Natural killer cell (primary cell): ENCODE results near the gene OBSCN. TPM values are rescaled to one million over a fixed set of nuclear protein-coding genes. Genes with fewer than 3 reads are reported as not detected.

Source experiments
- ATAC-seq, 3 donors: fragments of 150-1000 bp in 2 of 3; fragments of 200-7000 bp in 1 of 3; cut with Tn5 transposase; 1 replicate in 1 of 3; 2 replicates in 2 of 3; pipeline ENCODE4 v1.10.0; 2021; ENCODE audit warnings: mild to moderate bottlenecking in 2 of 3, moderate library complexity in 2 of 3
- DNase-seq, 2 donors: peaks; one replicate each; pipeline versions ENCODE4 v3.0.0 to v3.0.0-alpha.2; 2013 to 2021; ENCODE audit warnings: mixed read lengths in 1 of 2
- H3K27ac ChIP-seq: one replicate; pipeline ENCODE4 v1.5.1; 2013; ENCODE audit warnings: mild to moderate bottlenecking, low read length
- H3K27me3 ChIP-seq: one replicate; pipeline ENCODE4 v1.6.1; 2013; ENCODE audit warnings: low read length; ENCODE audit not compliant: control insufficient read depth, insufficient read depth
- H3K36me3 ChIP-seq: one replicate; pipeline ENCODE4 v1.6.1; 2013; ENCODE audit warnings: low read length; ENCODE audit not compliant: control insufficient read depth, insufficient read depth
- H3K4me1 ChIP-seq: one replicate; pipeline ENCODE4 v1.6.1; 2013; ENCODE audit warnings: low read length; ENCODE audit not compliant: control insufficient read depth, insufficient read depth
- H3K4me3 ChIP-seq: one replicate; pipeline ENCODE4 v1.5.1; 2013; ENCODE audit warnings: low read length
- H3K9me3 ChIP-seq: one replicate; pipeline ENCODE4 v1.6.1; 2013; ENCODE audit warnings: low read length; ENCODE audit not compliant: control insufficient read depth, insufficient read depth
- H3K27ac Mint-ChIP-seq, 2 donors: one replicate each; pipeline ENCODE4 v1.8.0; 2022; ENCODE audit warnings: mild to moderate bottlenecking in 2 of 2, mixed read lengths in 2 of 2, moderate library complexity in 1 of 2
- H3K27me3 Mint-ChIP-seq, 2 donors: one replicate each; pipeline ENCODE4 v1.8.0; 2022; ENCODE audit warnings: low read depth in 2 of 2, mixed read lengths in 2 of 2
- H3K36me3 Mint-ChIP-seq: one replicate; pipeline ENCODE4 v1.8.0; 2022; ENCODE audit warnings: mixed read lengths
- H3K4me1 Mint-ChIP-seq, 2 donors: one replicate each; pipeline ENCODE4 v1.8.0; 2022; ENCODE audit warnings: mixed read lengths in 2 of 2
- H3K4me3 Mint-ChIP-seq: one replicate; pipeline ENCODE4 v1.8.0; 2022; ENCODE audit warnings: mild to moderate bottlenecking, moderate library complexity, mixed read lengths
- H3K9me3 Mint-ChIP-seq, 2 donors: one replicate each; pipeline ENCODE4 v1.8.0; 2022; ENCODE audit warnings: mixed read lengths in 2 of 2
- WGBS: methylation state at CpG from one replicate; pipeline ENCODE4 v1.1.7; 2013; ENCODE audit warnings: missing lambda C conversion rate; ENCODE audit not compliant: insufficient coverage; 5-methylcytosine and 5-hydroxymethylcytosine counted together
- intact Hi-C: fragments of 100-400 bp; cut with micrococcal nuclease; formaldehyde crosslinking; loops from one replicate; pipeline ENCODE4 v1.14.2; 2022
- total RNA-seq, 4 donors: library from RNA; stranded (reverse); fragments of 120-200 nt in 1 of 4; gene quantifications; one replicate each; pipeline versions ENCODE4 v1.2.3 to v1.2.4, GENCODE V29; 2013 to 2022
- TF ChIP-seq, protein P1 (sequence below): fragments of 200-600 bp; IDR thresholded peaks from one replicate; pipeline ENCODE4 v1.8.0; 2022; ENCODE audit warnings: antibody characterized with exemption

The OBSCN gene
- total RNA-seq, 3 donors from 2014 or later (not counting 1 experiment from before 2014, with no cell fraction given): 9.6 to 30.0 (median 14.3) TPM

DNA sequence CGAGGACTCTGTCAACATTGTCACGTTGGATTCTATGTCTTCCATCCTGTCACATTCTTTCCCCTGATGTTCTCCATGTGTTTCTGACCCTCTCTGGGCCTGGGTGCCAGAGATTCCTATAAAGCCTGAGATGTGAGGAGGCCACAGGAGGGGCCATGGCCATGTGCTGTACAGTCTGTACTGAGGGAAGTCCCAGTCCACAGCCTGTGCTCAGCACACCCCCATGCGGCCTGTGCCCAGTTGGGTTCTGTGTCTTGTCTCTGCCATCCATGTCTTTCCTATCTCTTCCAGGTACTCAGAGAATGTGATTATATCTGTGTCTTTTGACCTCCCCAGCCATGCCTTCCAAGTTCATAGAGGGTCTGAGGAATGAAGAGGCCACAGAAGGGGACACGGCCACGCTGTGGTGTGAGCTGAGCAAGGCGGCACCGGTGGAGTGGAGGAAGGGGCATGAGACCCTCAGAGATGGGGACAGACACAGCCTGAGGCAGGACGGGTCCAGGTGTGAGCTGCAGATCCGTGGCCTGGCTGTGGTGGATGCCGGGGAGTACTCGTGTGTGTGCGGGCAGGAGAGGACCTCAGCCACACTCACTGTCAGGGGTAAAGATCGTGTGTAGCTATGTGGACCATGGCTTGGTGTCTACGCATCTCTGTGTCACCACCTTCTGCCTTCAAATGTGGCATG, 86.1 kb downstream of the OBSCN start:
- peaks cover 3% of the 10 kb centered on the region for H3K4me1 ChIP-seq
- ATAC-seq (no peak), DNase-seq (no peak)
- WGBS: 87% methylated on average over 14 of the region's 14 CpGs
- H3K9me3 ChIP-seq: peaks cover 8% of the 10 kb centered on the region
- Mint-ChIP-seq H3K9me3 (peaks cover 0 to 3% of the 10 kb centered on the region in 2 donors), H3K27ac (no peak overlapping the region), H3K4me1 (peaks cover 0 to 5% of the 10 kb centered on the region in 2 donors), H3K36me3 (no peaks in the 10 kb centered on the region), H3K27me3 (no peaks in the 10 kb centered on the region), H3K4me3 (no peak overlapping the region)
- no peak overlapping the region for H3K4me3 ChIP-seq
- no peaks in the 10 kb centered on the region for H3K27me3 ChIP-seq
- no peaks in the 10 kb centered on the region for H3K36me3 ChIP-seq
- no peak overlapping the region for H3K27ac ChIP-seq
- TF ChIP-seq, protein P1, sequence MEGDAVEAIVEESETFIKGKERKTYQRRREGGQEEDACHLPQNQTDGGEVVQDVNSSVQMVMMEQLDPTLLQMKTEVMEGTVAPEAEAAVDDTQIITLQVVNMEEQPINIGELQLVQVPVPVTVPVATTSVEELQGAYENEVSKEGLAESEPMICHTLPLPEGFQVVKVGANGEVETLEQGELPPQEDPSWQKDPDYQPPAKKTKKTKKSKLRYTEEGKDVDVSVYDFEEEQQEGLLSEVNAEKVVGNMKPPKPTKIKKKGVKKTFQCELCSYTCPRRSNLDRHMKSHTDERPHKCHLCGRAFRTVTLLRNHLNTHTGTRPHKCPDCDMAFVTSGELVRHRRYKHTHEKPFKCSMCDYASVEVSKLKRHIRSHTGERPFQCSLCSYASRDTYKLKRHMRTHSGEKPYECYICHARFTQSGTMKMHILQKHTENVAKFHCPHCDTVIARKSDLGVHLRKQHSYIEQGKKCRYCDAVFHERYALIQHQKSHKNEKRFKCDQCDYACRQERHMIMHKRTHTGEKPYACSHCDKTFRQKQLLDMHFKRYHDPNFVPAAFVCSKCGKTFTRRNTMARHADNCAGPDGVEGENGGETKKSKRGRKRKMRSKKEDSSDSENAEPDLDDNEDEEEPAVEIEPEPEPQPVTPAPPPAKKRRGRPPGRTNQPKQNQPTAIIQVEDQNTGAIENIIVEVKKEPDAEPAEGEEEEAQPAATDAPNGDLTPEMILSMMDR: no peak
- intact Hi-C loops: no loop called here

DNA sequence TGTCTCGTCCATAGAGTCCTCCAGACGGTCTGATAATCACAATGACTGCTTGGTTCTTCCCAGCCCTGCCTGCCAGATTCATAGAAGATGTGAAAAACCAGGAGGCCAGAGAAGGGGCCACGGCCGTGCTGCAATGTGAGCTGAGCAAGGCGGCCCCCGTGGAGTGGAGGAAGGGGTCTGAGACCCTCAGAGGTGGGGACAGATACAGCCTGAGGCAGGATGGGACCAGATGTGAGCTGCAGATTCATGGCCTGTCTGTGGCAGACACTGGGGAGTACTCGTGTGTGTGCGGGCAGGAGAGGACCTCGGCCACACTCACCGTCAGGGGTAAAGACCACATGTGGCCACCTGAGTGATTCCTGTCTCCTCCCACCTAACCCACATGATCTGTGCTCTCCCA, 86.9 kb downstream of the OBSCN start:
- no peaks in the 10 kb centered on the region for H3K4me1 Mint-ChIP-seq
- no peaks in the 10 kb centered on the region for H3K36me3 Mint-ChIP-seq
- H3K27ac Mint-ChIP-seq: no peak overlapping the region

DNA sequence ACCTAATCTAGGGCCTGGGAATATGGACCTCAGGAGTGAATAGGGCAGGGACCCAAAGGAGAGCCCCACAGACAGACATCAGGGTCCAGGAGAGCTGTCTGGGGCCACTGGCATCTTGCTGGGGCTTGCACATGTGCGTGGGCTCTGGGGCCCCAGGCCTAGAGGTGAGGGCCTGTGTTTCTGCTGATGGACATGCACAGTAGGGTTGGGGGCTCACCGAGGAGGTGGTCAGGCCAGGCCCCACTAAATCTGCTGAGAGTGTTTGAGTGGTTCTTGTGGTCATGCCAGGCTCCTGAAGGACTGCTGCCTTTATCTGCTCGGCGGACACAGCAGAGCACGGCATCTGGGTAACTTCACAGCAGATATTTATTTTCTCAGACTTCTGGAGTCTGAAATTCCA, 87.4 kb downstream of the OBSCN start:
- Histone ChIP-seq H3K27ac (no peak overlapping the region), H3K27me3 (no peaks in the 10 kb centered on the region), H3K9me3 (peaks cover 8% of the 10 kb centered on the region), H3K4me3 (no peak overlapping the region), H3K4me1 (no peaks in the 10 kb centered on the region), H3K36me3 (no peaks in the 10 kb centered on the region)
- intact Hi-C loops: no loop called here
- Mint-ChIP-seq H3K36me3 (no peaks in the 10 kb centered on the region), H3K9me3 (peaks cover 0 to 3% of the 10 kb centered on the region in 2 donors), H3K27ac (no peak overlapping the region), H3K4me3 (no peak overlapping the region), H3K4me1 (no peaks in the 10 kb centered on the region), H3K27me3 (no peaks in the 10 kb centered on the region)
- WGBS: 91% methylated on average over 5 of the region's 5 CpGs
- TF ChIP-seq, protein P1: no peak
- no peak for DNase-seq
- ATAC-seq: no peak

More for the DNA sequence above, 86.9 kb downstream of the OBSCN start:
- intact Hi-C loops: no loop called here
- H3K9me3 Mint-ChIP-seq: peaks cover 0 to 3% of the 10 kb centered on the region in 2 donors
- H3K27me3 Mint-ChIP-seq: no peaks in the 10 kb centered on the region
- Histone ChIP-seq H3K27me3 (no peaks in the 10 kb centered on the region), H3K4me1 (no peaks in the 10 kb centered on the region), H3K4me3 (no peak overlapping the region), H3K9me3 (peaks cover 8% of the 10 kb centered on the region), H3K27ac (no peak overlapping the region), H3K36me3 (no peaks in the 10 kb centered on the region)
- TF ChIP-seq, protein P1: no peak
- DNase-seq: no peak
- ATAC-seq: no peak
- no peak overlapping the region for H3K4me3 Mint-ChIP-seq
- WGBS: 88% methylated on average over 10 of the region's 10 CpGs

DNA sequence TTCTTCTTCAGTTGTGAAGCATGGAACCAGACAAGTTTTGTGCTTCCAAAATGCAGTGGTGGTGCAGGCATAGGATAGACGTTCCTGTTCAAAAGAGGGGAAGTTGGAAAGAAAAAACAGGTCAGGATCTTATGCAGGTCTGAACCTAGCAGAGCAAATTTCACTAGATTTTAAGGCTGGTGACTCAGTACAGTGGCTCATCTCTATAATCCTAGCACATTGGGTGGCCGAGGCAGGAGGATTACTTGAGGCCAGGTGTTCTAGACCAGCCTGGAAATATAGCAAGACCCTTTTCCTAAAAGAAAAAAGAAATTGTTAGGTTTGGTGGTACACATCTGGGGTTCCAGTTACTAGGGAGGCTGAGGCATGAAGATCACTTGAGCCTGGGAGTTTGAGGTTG, 88.1 kb downstream of the OBSCN start:
- H3K4me3 Mint-ChIP-seq: no peak overlapping the region
- no peaks in the 10 kb centered on the region for H3K27me3 ChIP-seq
- 86% methylated on average over 2 of the region's 2 CpGs for WGBS
- H3K9me3 ChIP-seq: peaks cover 10% of the 10 kb centered on the region
- no peak for DNase-seq
- H3K36me3 ChIP-seq: no peaks in the 10 kb centered on the region
- no peak for ATAC-seq
- TF ChIP-seq, protein P1: no peak
- no peaks in the 10 kb centered on the region for H3K4me1 ChIP-seq
- intact Hi-C loops: no loop called here
- H3K4me3 ChIP-seq: no peak overlapping the region
- no peaks in the 10 kb centered on the region for H3K36me3 Mint-ChIP-seq
- H3K9me3 Mint-ChIP-seq: peaks cover 3% of the 10 kb centered on the region in 2 donors
- no peak overlapping the region for H3K27ac Mint-ChIP-seq
- H3K27ac ChIP-seq: no peak overlapping the region
- no peaks in the 10 kb centered on the region for H3K4me1 Mint-ChIP-seq
- no peaks in the 10 kb centered on the region for H3K27me3 Mint-ChIP-seq
